NCI-H82 (cell line): ENCODE results near the gene GATA2.
A peak's percentile ranks its signal among the peaks of the same experiment; 100 is the strongest.

Experiments
- DNase-seq: peaks from one replicate; lab custom pipeline; 2025; lab: John Stamatoyannopoulos, UW

GATA2 gene

DNA sequence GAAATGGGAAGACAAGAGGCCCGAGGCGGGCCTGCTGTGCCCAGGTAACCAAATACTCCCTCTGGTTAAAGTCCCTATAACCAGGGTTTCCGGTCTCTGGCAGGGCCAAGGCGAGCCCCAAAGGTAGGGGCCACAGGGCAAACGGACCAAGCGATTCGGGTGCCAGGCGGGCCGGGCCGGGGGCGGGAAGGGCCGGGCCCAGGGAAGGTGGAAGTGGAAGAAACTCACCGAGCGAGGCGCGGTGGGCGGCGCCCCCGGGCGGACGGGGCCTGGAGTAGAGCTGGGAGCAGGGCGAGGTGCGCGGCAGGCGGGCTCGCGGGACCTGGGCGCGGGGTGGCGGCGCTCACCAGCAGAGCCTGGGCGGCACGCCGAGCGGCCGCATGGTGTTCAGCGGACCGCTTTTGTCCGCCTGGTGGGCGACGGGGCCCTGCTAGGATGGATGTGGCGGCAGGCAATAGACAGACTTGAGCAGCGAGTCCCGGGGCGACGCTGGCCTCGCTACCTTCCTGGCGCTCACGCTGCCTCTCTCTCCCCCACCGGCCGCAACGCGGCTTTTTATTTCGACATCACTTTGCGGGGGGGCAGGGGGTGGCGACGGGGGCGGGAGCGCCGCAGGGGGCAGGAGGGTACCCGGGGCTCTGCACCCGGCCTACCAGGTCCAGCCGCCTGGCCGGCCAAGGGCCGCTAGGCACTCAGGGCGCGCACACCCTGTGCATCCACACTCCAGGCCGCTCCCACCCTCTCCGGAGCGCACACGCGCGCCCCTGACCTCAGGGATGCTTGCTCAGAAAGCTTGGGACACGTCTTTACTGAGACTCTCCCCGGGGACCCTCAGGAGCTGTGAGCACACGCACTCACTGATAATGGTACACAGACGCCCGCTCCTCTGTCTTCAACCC is at the start of gene GATA2:
Gene GATA2 (minus strand): TSS at position 531 of the 899 bp plus-strand sequence. CDS start 6,170 bp downstream, outside the sequence.
- peak; percentile 68 for DNase-seq

GRCh38 chr3:128541246-128541645 is 48.2 kb upstream of the GATA2 start:
- DNase-seq: no peak

- no peak for DNase-seq
These were observed 46.4 kb upstream of the GATA2 start for GRCh38 chr3:128539376-128539775.

- peak; percentile 55 for DNase-seq
These were observed 44.2 kb upstream of the GATA2 start for GRCh38 chr3:128537091-128537703.

DNA sequence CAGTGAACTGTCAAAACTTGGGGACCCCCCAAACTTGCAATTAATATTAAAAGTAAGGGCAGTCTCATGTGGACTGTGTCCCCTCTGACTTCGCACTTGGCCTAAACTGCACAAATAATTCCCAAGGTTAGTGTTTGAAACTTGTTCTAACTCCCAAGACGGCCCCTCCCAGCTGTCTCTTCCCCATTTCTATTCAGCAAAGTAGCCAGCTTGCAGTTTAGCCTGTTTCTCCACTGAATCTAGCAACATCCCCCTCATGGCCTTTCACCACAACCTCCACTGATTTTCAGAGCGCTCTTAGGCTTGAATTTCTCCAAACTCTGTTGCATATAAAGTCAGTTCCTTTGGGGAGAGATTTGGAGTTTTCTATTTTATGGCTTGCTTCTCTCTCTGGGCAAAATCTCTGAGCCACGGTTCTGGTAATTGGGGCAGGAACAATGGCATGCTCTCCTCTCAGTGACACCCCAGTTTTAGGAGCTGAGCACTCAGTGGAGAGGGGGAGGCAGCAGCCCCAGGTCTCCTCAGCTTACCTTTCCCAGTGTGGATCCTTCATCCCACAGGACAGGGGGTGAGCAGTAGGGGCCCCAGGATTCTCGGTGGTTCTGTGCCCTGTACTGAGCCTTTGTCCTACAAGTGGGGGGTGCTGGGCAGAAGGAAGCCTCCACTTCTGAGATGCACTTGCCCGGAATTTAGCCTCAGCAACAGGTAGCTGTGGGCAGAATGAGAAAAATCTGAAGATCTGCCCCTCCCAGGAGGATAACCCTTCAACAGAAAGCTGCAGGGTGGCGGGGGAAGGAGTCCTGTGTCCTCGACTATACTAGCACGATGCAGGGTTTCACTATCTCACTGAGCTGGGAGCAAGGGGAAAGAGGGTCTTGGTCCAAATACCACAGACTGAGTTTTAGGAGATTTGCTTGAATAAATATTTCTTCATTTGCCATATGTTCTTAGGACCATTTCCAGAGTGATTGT is 39.3 kb upstream of the GATA2 start:
- DNase-seq: no peak

DNA sequence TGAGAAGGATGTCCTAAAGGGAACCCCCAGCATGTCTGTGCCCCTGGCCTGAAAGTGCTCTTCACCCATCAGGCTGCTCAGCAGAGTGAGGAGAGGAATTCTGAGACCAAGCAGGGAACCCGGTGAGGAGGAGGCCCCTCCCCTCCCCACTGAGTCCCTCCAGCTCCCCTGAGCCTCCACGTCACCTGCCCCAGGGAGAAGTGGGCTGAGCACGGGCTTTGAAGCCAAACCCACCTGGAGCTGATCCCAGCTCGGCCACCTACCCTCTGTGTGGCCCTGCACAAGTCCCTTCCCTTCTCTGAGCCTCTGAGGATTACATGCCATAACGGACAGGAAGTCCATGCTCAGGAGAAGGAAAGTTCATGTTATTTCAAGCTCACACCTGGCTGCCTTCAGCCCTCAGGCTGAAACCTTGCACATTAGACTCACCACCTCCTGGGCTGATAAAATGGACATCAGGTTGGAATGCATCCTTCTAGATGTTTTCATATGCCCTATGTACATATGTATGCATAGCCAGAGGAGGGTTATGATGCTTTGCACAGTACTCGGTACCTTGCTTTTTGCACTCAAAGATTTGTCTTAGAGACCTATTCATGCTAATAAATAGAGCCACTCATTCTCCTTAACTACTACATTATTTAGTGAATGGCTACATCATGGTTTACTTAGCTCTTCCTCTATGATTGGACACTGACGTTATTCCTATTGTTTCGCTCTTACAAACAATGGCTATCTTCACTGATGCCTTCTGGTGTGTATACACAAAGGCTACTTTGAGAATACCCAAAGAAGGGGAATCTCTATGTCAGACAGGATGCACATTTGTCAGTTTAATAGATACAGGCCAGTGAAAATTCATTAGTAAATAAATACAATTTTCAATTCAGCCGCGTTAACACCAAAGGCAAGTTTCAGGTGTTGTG is 31.6 kb upstream of the GATA2 start:
- no peak for DNase-seq

DNA sequence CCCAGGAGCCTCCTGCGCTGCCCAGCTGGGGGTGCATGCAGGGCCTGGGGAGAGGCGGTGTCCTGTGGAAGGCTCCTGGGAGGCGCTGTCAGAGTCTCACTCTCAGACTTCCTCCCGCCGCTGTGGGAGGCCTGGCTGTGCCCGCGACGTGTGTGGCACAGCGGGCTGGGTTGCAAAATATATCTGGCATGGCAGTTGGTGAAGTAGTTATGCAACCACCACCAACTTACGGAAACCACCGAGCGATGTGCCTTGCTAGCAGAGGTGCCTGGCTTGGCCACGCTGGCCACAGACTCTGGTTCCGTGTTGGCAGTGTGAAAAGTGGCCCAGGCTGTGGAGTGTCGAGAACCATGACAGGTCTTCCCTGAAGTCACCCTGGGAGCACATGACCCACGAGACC is 30.6 kb upstream of the GATA2 start:
- DNase-seq: no peak

DNA sequence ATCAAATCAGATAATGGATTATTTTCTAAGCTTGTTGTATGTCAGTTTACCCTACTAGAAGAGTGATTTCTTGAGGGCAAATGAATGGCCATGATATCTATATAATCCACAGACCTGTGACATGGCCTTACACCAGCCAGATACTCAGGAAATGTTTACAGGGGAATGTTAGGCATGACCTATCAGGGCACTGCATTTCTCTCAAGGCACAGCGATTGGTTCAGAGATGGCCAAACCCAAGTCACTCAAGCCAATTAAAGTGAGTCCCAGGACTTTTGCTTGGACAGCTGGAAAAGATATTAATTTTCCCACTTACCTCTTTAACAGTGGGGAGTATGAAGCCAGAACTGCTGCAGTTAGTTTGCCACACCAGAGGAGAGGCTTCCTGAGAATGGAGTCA is 28.7 kb upstream of the GATA2 start:
- no peak for DNase-seq

DNA sequence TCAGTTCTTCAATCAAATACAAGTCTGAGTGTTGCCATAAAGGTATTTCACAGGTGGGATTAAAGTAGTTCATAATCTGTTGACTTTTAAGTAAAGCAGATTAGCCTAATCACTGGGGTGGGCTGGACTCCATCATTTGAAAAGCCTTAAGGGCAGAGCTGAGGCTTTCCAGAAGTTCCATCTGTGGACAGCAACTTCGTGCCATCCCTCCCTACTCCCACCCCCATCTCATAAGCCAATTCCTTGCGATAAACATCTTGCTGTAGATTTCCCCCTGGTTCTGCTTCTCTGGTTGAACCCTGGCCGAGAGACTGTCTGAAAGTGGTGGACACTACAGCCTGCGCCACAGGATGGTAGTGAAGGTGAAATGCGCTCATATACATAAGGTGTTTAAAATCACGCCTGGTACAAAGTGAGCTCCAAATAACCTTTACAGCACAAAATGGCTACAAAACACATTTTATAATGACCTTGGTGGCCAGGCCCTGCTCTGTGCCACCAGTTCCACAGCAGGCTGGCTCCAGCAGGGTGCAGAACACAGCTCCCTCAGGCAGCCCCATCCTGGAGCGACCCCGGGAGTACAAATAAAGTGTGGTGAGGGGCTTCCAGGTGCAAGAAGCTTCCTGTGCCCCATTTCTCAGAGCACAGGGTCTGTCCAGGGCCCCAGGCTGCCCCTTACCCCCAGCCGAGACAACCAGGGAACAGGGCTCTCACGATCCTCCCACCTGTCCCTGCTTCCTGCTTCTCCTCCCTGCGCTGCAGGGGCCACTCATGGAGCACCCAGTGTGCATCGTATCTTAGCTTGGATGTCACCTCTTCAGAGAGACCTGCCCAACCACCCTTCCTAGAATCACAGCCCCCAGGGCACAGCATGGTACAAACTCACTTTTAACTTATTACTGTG is 25.8 kb upstream of the GATA2 start:
- peak; percentile 89 for DNase-seq

DNA sequence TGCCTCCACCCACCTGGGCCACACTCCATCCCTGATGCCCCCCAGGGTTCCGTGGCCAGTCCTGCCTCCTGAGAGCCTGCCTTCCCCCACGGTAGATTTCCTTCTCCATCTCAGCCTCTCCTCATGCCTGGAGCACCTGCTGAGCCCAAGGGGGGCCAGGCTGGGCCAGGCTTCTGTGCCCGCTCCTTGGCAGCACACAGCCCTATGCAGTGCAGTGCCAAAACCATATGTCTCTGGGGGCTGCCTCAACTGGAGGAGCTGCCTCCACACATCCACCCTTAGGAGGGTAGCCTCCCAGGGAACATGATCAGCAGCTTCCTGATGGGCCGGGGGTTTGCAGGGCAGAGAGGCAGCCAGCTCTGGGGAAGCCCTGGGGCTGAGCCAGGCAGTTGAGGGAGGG is 24.6 kb upstream of the GATA2 start:
- no peak for DNase-seq

- no peak for DNase-seq
These were observed 23.0 kb upstream of the GATA2 start for GRCh38 chr3:128515967-128516366.

- DNase-seq: no peak
These were observed 15.9 kb upstream of the GATA2 start for GRCh38 chr3:128508852-128509251.

GRCh38 chr3:128506754-128507153 is 13.8 kb upstream of the GATA2 start:
- DNase-seq: no peak

- DNase-seq: no peak
These were observed 12.8 kb upstream of the GATA2 start for GRCh38 chr3:128505771-128506170.

GRCh38 chr3:128504963-128505730 is 12.1 kb upstream of the GATA2 start:
- no peak for DNase-seq

DNA sequence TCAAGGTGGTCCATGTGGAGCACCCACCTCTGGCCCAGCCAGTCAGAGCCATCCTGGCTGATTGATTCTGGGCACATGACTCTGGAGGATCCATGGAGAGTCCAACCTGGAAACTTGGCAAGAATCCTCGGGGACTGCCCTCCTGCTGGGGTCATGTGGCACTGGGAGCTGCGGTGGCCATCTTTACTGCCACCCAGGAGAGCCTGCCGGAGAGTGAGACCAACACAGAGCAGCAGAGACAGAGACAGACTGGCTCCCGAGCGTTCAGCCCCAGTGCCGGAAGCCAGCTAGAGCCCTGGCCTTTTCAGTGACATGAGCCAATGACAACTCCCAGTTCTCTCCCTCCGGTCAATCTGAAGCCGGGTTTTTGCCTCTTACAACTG is 11.5 kb upstream of the GATA2 start:
- no peak for DNase-seq

- DNase-seq: no peak
These were observed 10.9 kb upstream of the GATA2 start for GRCh38 chr3:128503751-128504532.

GRCh38 chr3:128503164-128503651 is 10.2 kb upstream of the GATA2 start:
- DNase-seq: peak; percentile 50
